ENCODE results near the gene SAMD4A. TPM values are rescaled to one million over a fixed set of nuclear protein-coding genes. Genes with fewer than 3 reads are reported as not detected.

SAMD4A gene
- polyA plus RNA-seq, 2 of the 4 experiments (the other 2 are of a cell fraction), result 3.9 to 5.4 TPM

GRCh38 chr14:54812617-54813016 lies 245.7 kb downstream of the SAMD4A start:
- 49% methylated on average over 6 of the region's 6 CpGs for WGBS (ENCODE audit: missing lambda C conversion rate)
- TF ChIP-seq EP300 (IDR thresholded peaks at IDR 0.05), result no peak
- no peak for TF ChIP-seq MAFK (IDR thresholded peaks at IDR 0.05; ENCODE audit: partially characterized antibody)
- no peak for TF ChIP-seq PHF8 (IDR thresholded peaks at IDR 0.05; ENCODE audit: borderline replicate concordance, low read depth)
- no peak for TF ChIP-seq TFCP2L1 (CRISPR knock-in tag; IDR thresholded peaks at IDR 0.05)
- no peak for TF ChIP-seq MAZ (IDR thresholded peaks at IDR 0.05; ENCODE audit: borderline replicate concordance, low read depth, low read length)
- no peak for TF ChIP-seq GATA3 (IDR thresholded peaks at IDR 0.05; ENCODE audit: borderline replicate concordance)
- no peak for TF ChIP-seq PBX3 (IDR thresholded peaks at IDR 0.05)
- no peak overlapping the region for H3K27ac ChIP-seq
- H3K9me3 ChIP-seq, result no peaks in the 10 kb centered on the region
- ChIA-PET POLR2A (interaction anchor here (0.8 kb wide), 1 partner anchor 40 kb away, joined by 3 read pairs; no protein-coding TSS in a partner anchor), CTCF (interaction anchor here (1.0 to 10.9 kb wide), 6 partner anchors 7 to 446 kb away, joined by 3 to 98 read pairs (median 8); no protein-coding TSS in a partner anchor)
- no peak for ATAC-seq
- no peak overlapping the region for H3K4me3 ChIP-seq
- no peak overlapping the region for H3K4me2 ChIP-seq
- DNase-seq (ENCODE audit: low read depth in 1 of 2, low spot score in 1 of 2), result no peak
- FAIRE-seq, result no peak
- H3K4me1 ChIP-seq, result no peaks in the 10 kb centered on the region

GRCh38 chr14:54813081-54813480 lies 246.2 kb downstream of the SAMD4A start:
- no peak for ATAC-seq
- TF ChIP-seq ESRRA (IDR thresholded peaks at IDR 0.05; ENCODE audit: borderline replicate concordance, low read length), result no peak
- TF ChIP-seq GATA3 (IDR thresholded peaks at IDR 0.05; ENCODE audit: borderline replicate concordance), result no peak
- TF ChIP-seq MAFK (IDR thresholded peaks at IDR 0.05; ENCODE audit: partially characterized antibody), result no peak
- no peak for TF ChIP-seq HDAC2 (IDR thresholded peaks at IDR 0.05)
- no peak for TF ChIP-seq ATOH8 (CRISPR knock-in tag; IDR thresholded peaks at IDR 0.05; ENCODE audit: low read depth)
- no peak for TF ChIP-seq FOXS1 (CRISPR knock-in tag; IDR thresholded peaks at IDR 0.05)
- TF ChIP-seq ELK1 (IDR thresholded peaks at IDR 0.05; ENCODE audit: low read depth, low read length), result no peak
- no peak for TF ChIP-seq EHMT2 (IDR thresholded peaks at IDR 0.05; ENCODE audit: low read depth)
- no peak for TF ChIP-seq EP300 (IDR thresholded peaks at IDR 0.05)
- TF ChIP-seq RARB (CRISPR knock-in tag; IDR thresholded peaks at IDR 0.05), result no peak
- TF ChIP-seq KDM5A (IDR thresholded peaks at IDR 0.05), result no peak
- no peak for TF ChIP-seq USF2 (IDR thresholded peaks at IDR 0.05)
- TF ChIP-seq POLR2AphosphoS2 (conservative IDR thresholded peaks at IDR 0.05; ENCODE audit: low read length), result no peak
- TF ChIP-seq MAZ (IDR thresholded peaks at IDR 0.05; ENCODE audit: borderline replicate concordance, low read depth, low read length), result no peak
- TF ChIP-seq EHF (CRISPR knock-in tag; IDR thresholded peaks at IDR 0.05), result no peak
- no peak for TF ChIP-seq JUN (IDR thresholded peaks at IDR 0.05)
- TF ChIP-seq BHLHE40 (IDR thresholded peaks at IDR 0.05; ENCODE audit: low read depth, low read length), result no peak
- no peak for TF ChIP-seq SREBF2 (IDR thresholded peaks at IDR 0.05)
- no peak for TF ChIP-seq RAD21 (conservative IDR thresholded peaks at IDR 0.05 in 1 of 2, IDR thresholded peaks at IDR 0.05 in 1 of 2)
- no peak for DNase-seq (ENCODE audit: low read depth in 1 of 2, low spot score in 1 of 2)
- Histone ChIP-seq H3K4me2 (no peak overlapping the region), H3K4me1 (no peaks in the 10 kb centered on the region), H3K27ac (no peak overlapping the region), H3K4me3 (no peak overlapping the region), H3K9me3 (no peaks in the 10 kb centered on the region)
- no peak for FAIRE-seq
- 41% methylated on average over 2 of the region's 2 CpGs for WGBS (ENCODE audit: missing lambda C conversion rate)
- CTCF ChIA-PET, result interaction anchor here (1.0 to 10.9 kb wide), 8 partner anchors 7 to 447 kb away, joined by 3 to 98 read pairs (median 6); no protein-coding TSS in a partner anchor
- POLR2A ChIA-PET, result interaction anchor here (0.8 kb wide), 1 partner anchor 40 kb away, joined by 3 read pairs; no protein-coding TSS in a partner anchor

Data from A549 (cell line).